H54 (cell line): ENCODE data around the gene STK38.
"Not testable (repeated sequence)": the region's sequence is repeated elsewhere in the genome, so short reads cannot be mapped to it uniquely, and the experiment has no call there.

Experiments
- DNase-seq: peaks from one replicate; pipeline ENCODE4 v3.0.0; 2011; ENCODE audit warnings: low spot score, mixed read lengths; ENCODE audit not compliant: insufficient read length
- FAIRE-seq: peaks from 3 replicates; lab custom pipeline; 2011; peaks lifted over from hg19 to GRCh38; lab: Jason Lieb, UNC
- POLR2A ChIP-seq: IDR thresholded peaks from 2 replicates; pipeline ENCODE4 v1.6.1; 2011; ENCODE audit warnings: low read depth, mild to moderate bottlenecking, low read length

STK38 gene

GRCh38 chr6:36501686-36502085, 45.6 kb downstream of the STK38 start:
- TF ChIP-seq POLR2A, result no peak
- DNase-seq, result no peak
- FAIRE-seq, result no peak

- TF ChIP-seq POLR2A, result no peak
- FAIRE-seq, result peak; percentile 38
Observed at GRCh38 chr6:36499918-36500317, 47.4 kb downstream of the STK38 start.

GRCh38 chr6:36495086-36495485, 52.2 kb downstream of the STK38 start:
- DNase-seq, result no peak
- no peak for FAIRE-seq
- no peak for TF ChIP-seq POLR2A

More at GRCh38 chr6:36499918-36500317, 47.4 kb downstream of the STK38 start:
- DNase-seq, result no peak

GRCh38 chr6:36493859-36494258, 53.4 kb downstream of the STK38 start:
- no peak for DNase-seq
- FAIRE-seq, result no peak
- TF ChIP-seq POLR2A, result no peak

- no peak for FAIRE-seq
Observed at GRCh38 chr6:36493319-36493718, 54.0 kb downstream of the STK38 start.

GRCh38 chr6:36492621-36493020, 54.7 kb downstream of the STK38 start:
- FAIRE-seq (no peak), DNase-seq (no peak)
- TF ChIP-seq POLR2A, result no peak

More at GRCh38 chr6:36493319-36493718, 54.0 kb downstream of the STK38 start:
- no peak for TF ChIP-seq POLR2A
- DNase-seq, result no peak

- FAIRE-seq, result no peak
- no peak for TF ChIP-seq POLR2A
- DNase-seq, result no peak
Observed at GRCh38 chr6:36492092-36492491, 55.2 kb downstream of the STK38 start.

- no peak for TF ChIP-seq POLR2A
- DNase-seq (no peak), FAIRE-seq (no peak)
Observed at GRCh38 chr6:36491378-36491965, 55.8 kb downstream of the STK38 start.

- TF ChIP-seq POLR2A, result no peak
- FAIRE-seq (no peak), DNase-seq (no peak)
Observed at GRCh38 chr6:36489426-36489825, 57.9 kb downstream of the STK38 start.

- DNase-seq (no peak), FAIRE-seq (no peak)
- TF ChIP-seq POLR2A, result no peak
Observed at GRCh38 chr6:36488221-36488620, 59.1 kb downstream of the STK38 start.

- no peak for DNase-seq
- no peak for FAIRE-seq
- no peak for TF ChIP-seq POLR2A
Observed at GRCh38 chr6:36487698-36488097, 59.6 kb downstream of the STK38 start.

- TF ChIP-seq POLR2A, result no peak
- FAIRE-seq, result no peak
- DNase-seq, result no peak
Observed at GRCh38 chr6:36484736-36485135, 62.5 kb downstream of the STK38 start.

- not testable (repeated sequence) for FAIRE-seq, DNase-seq
Observed at GRCh38 chr6:36483326-36483725, 64.0 kb downstream of the STK38 start.

GRCh38 chr6:36479256-36479655, 68.0 kb downstream of the STK38 start:
- TF ChIP-seq POLR2A, result no peak
- DNase-seq (no peak), FAIRE-seq (no peak)

GRCh38 chr6:36478051-36478526, 69.2 kb downstream of the STK38 start:
- FAIRE-seq (no peak), DNase-seq (no peak)
- no peak for TF ChIP-seq POLR2A
